CD4-positive, alpha-beta T cell treated with Interferon gamma for 1 hour (primary cell): Measurements from ENCODE around the gene VAT1L.

Experiments
- DNase-seq: peaks from one replicate; pipeline ENCODE4 v3.0.0-alpha.2; 2020

VAT1L gene

DNA sequence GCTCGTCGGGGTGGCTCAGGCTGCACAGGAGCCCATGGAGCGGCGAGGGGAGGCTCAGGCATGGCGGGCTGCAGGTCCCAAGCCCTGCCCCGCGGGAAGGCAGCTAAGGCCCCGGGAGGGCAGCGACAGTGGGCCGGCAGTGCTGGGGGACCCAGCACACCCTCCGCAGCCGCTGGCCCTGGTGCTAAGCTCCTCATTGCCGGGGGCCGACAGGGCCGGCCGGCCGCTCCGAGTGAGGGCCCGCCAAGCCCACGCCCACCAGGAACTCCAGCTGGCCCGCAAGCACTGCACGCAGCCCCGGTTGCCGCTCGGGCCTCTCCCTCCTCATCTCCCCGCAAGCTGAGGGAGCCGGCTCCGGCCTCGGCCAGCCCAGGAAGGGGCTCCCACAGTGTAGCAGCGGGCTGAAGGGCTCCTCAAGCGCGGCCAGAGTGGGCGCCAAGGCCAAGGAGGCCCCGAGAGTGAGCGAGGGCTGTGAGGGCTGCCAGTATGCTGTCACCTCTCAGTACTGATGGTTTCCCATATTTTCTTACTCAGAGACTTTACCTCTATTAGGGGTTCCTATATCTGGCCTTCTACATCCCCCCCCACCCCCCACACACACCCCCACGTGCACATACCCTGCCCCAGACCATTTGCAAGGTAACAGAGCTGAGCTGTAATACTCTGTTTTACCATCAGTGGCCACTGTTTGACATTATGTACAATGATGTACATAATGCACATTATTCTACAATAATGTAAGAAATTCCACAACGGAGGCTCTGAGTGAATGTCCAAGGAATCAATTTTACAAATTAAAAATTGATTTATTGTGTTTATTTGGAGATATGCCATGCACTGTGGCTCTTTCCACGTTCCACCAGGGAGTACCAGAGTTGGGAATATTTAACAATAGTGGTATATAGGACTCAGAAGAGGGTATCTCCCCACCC, 3.7 kb upstream of the VAT1L start:
- no peak for DNase-seq

DNA sequence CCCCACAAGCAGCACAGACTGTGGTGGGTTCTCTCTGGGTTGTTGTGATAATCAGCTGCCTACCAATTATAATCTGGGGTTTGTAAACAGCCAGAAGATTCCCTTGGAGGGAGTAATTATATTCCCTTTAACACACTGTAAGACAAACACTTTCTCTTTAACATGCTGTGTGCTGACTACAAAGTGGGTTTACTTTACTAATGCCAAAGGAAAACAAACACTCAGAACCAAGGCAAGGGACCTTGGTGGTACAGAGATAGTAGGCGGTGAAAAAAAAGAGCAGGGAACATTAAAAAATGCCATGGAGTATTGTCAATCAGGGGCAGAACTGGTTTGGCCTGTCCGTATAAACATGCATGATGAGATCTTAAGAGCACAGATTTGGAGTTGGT, 3.0 kb upstream of the VAT1L start:
- no peak for DNase-seq

DNA sequence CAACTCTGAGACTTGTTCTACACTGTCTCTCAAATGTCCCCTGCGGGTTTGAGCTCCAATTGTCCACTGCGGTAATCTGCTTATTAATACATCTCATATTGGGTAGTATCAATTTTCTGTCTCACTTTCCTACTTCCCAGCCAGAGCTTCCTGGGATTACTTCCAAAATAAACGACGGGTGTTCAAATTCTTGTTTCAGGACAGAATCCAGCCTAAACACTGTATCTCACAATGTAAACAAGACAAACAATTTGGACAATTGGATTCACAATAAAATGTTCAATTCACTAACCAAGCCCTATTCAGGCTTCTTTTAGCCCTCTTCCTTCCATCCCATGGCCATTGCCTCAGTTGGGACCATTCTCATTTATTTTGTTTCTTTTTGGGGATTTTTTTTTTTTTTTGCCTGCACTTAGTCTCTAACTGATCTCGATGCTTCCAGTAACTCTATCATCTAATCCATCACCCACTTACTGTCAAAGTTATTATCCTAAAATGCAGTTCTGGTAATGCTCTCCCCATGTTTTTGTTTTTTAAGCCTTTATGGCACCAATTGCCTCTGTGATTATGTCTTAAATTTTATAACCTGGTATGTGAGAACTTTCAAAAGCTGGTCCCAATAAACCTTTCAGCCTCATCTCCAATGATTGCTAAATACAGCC, 2.0 kb upstream of the VAT1L start:
- no peak for DNase-seq

DNA sequence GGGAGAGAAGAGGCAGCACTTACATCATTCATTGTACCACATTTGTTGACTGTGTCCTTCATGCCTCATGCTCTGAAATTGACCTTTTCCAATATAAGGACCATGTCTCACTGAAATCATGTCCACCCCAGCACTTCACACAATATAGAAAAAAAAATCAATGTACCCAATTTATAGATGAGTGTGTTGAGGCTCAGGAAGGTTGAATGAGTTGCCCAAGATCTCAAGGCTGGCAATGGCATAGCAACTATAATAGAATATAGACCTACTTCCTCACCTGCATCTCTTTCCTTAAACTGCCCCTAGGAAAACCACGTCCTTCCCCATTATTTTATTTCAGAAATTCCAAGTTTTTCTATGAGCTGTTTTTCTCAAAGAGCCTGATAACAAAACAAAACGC, 912 bp upstream of the VAT1L start:
- no peak for DNase-seq

DNA sequence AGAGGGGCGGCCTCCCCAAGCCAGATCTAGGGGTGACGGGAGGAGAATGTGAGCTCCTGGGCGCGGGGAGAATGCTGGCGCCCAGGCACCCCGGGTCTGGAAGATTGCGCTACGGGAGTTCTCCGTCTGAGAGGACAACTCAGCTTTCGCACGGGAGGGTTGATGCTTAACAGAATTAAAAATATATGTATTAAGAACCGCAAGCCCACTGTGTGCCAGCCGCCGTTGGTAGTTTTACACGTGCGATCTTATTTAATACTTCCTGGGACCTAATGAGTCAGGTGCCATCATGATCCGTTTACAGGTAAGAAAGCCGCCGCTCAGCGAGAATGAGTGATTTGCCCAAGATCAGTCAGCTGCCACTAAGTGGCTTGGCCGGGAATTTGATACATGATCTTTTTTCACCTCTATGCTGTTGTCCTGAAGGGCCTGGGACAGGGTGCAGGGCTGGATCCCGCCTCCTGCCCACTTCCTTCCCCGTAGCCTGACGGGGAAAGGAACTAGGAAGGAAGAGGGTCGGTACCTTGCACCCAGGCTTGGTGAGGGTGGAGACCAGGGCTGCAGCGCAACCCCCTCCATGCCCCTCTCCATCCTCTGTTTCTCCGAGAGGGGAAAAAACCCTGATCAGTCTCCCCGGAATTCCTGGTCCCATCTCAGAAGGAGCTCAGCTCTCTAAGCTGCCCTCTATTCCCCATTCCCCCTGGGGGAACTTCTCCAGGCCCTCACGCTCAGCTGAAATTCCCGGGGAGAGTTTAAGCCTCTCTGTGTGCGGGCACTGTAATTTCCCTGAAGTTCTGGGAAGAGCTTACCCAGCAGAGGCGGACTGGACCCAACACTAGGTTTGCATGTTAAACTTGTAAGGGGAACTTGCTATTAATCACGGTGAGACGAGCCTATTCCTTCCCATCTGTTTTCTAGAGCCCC, 983 bp downstream of the VAT1L start:
- no peak for DNase-seq

DNA sequence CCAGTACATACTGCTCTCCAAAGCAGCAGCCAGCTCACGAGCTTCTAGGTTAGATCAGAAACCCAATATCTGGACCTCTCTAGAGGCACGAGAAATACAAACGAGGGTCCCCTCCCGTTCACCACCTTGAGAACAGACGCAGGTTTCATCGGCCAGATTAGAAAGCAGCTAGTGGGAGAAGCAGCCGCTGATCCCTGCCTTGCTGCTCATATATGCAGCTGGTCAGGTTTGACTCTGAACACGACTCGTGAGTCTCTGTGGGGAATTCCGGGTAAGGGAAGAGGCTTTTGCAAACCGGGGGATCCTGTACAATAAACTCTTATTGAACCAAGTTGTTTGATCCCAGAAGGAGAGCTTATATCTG, 1.6 kb downstream of the VAT1L start:
- no peak for DNase-seq

DNA sequence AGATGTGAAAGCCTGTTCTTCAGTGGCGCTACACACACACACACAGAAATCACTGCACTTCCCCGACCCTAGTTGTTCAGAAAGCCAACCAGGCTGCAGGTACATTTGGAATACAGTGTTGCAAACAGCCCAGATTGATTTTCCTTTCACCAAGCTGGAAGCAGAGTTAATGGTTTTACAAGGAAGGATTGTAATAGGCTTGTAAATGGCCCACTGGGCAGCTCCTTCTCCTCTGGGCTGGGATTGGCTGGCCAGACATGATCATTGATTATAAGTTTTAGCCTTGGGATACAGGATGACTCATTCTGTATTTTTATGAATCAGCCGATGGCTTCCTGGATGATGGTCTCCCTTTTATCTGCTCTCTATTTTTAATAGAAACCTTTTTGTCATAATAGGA, 2.5 kb downstream of the VAT1L start:
- DNase-seq: no peak

DNA sequence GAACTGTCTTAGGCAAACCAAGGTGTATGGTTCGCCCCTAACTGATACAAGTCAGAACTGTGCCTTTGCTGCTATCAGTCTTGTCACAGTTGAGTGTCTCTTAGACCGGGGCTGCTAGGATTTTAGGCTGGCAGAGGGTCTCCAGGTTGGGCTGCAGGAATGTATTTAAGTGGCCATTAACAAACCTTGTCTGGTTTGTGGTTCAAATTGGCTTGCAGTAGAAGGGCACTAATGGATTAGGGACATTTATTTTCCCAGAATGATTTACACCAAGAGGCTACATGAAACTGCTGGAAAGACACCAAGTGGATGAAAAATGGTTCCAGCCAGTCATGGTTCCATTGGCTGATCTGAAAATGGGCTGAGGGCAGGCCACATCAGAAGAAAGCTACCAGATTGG, 5.1 kb downstream of the VAT1L start:
- DNase-seq: no peak

DNA sequence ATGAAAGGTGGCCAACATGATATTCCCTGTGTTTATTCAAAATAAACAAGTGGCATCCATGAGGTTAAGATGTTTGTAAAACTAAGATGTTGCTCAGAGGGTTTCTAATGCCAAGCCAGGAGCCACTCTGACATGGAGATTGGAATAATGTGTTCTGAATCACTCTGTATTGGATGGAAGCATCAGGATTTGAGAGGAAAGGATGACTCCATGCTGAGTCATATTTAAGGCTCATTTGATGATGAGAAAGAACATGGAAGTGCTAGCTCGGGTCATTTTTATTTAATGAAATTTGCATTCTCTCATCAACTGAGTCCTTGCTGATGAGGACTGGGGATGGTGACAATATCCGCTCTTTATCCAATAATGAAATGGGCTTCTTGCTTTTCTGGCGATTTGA, 6.2 kb downstream of the VAT1L start:
- DNase-seq: no peak

DNA sequence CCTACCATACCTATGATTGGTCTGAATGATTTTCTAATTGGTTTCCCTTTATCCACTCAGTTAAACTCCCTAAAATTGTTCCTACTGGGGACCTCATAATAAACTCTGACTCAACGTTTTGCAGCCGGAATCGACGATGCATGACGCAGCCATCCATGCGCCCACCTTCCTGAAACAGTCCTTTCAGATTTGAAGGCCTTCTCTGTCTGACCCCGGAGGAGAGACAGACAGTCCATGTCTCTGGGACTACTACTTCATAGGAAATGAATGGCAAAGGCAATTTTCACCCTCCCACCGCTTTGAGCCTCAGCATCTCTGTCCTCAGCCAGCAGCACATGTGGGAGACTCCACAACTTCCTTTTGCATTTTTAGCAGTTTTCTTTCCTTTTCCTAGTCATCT, 13.5 kb downstream of the VAT1L start:
- DNase-seq: no peak

DNA sequence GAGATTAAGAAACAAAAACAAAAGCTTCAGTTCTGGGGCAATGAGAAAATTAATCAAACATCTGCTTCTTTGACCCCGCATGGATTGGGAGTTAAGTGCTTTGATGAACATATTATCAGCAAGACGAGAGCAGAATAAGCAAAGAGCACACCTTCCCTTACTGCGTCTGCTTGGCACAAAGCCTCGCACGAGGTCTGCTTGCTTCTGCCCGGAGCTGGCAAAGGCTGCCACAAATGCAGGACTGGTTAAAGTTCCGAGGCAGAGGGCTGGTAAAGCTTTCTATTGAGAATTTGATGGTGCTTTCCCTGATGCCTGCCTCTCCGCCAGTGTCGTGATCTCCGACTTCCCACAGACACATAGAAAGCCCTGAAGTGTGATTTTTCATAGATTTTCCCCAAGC, 17.0 kb downstream of the VAT1L start:
- DNase-seq: no peak

DNA sequence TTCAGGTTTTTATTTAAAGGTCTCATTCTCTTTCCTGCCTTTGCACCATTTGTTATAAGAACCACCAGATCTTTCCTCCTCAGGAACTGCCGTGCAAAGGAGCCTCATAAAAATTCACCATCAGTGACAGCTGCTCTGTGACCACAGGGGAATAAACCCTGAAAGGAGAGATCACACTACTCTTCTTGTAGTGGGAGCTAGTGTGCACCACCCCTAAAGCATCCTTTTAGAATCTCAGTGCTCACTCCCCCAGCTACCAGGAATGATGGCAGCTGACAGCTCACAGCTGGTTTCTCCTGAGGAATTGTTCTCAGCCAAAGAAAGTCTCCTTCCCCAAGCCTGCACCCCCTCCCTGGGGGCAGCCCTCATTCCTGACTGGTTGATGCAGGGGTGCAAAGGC, 18.7 kb downstream of the VAT1L start:
- DNase-seq: no peak

DNA sequence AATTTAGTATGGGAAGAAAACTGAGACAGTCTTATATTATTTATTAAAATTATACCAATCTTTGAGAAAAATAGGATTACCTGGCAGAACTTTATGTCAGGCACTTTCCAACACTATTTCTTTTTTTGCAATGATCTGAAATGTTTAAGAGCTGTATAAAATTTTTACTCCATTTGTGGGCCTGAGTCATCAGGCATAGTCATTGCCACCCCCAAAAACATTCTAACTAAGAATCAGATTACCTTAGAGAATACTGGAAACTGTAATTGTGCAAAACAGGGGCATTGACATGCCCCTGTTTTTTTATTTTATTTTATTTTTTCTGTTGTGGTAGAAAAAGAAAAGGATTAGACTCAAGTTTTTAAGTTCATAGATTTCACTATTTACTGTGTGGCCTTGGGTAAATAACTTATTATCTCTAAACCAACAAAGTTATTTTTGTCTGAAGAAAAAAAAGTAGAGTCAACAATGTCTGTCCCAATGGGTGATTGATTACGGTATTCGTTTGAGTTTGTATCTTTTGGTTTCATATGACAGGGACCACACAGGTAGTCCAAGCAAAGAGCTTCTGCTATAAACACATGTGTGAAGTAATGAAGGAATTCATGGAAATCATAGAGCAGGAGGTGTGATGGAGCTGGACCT, 24.6 kb downstream of the VAT1L start:
- no peak for DNase-seq

DNA sequence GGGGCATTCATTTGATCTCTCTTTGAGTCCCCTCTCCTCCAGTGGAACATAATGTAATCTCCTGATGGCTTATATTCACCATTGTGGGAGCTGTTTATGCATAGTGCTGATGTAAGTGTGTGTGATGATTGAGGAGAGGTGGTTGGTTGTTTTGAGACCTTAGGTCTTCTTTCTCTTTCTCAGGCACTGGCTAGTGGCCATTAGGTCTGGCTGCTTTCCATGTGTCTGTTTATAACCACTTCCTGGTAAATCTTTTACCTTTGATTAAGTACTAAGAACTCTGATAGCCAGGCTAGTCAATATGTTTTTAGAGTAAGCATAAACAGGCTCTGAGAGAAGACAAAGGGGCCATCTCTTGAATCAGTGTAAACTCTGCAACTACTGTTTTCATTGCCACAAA, 27.9 kb downstream of the VAT1L start:
- DNase-seq: no peak

DNA sequence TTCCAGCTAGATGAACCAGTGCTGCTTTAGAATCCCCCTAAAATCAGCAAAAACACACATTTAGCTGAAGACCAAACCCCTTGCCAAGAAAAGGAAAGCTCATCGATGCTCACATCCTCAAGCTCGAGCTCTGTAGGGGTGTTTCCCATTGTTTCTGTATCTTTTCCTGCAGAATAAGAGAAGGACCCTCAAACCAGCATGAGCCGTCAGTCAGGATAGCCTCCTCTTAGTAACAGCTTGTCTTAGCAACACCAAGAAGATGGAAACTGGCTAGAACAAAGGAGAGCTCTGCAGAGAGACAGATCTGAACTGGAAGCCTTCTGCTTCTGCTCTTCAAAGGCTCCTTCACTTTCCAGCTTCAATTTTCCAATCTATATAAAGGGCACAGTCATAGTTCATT, 32.0 kb downstream of the VAT1L start:
- no peak for DNase-seq

DNA sequence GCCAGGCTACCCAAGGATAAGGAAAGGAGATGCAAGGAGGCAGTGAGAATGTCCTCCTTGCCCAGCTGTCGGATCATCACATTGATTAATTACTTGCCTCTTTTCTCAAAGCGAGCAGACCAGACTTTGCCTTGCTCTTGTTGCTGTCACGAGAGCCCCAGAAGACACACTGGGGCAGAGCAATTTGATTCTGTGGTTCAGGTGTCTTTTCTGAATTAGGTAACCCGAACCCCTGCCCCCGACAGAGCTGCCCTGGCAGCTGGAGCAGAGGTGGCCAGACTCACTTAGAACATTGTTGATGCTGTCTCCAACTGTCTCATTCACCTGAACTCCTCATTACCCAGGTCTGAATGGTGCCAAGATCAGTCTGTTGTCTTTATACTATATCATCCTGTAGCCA, 34.3 kb downstream of the VAT1L start:
- DNase-seq: no peak

DNA sequence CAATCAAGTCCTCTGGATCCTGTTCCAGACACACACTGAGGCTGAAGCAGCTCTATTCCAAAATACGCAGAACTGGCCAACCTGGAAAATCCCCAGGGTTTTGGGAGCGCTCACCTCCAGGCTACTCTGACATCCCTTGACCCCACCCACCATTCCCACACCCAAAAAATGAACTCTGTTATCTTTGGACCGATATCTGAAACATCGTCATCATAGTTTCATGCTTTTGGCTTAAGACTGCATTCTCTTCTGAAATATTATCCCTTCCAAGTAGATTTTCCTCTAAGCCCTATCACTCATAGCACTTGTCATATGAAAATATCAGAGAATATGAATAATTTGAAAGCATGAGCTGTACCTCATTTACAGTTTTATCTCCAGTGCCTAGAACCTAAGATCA, 34.7 kb downstream of the VAT1L start:
- no peak for DNase-seq

DNA sequence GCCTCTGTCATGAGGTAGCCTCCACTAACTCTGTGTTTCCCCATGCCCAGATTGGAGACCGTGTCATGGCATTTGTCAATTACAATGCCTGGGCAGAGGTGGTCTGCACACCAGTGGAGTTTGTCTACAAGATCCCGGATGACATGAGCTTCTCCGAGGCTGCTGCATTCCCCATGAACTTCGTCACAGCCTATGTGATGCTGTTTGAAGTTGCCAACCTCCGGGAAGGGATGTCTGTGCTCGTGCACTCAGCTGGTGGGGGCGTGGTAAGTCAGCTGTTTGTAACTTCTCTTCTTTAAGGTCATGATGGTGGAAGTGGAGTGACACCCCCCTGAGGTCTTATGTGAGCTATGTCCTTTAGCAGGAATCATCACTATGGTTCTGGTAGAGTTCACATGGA, 36.8 kb downstream of the VAT1L start:
- DNase-seq: no peak

DNA sequence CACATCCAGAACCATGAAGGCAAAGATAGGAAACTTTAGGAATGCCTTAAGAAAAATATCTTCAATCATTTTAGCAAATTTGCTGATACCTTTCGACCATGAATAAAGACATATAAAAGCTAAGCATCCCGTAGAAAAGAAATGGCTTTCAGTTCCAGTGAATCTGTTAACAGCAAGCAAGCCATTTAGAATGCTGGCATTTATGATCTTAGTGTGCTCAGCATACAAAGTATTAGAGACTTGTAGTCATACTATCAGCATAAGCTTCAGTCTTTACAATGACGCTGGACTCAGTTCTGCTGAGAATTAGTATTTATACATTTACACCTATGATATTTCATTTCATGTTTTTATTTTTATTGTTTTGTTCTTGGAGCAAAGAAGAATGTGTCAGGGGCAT, 38.7 kb downstream of the VAT1L start:
- no peak for DNase-seq

DNA sequence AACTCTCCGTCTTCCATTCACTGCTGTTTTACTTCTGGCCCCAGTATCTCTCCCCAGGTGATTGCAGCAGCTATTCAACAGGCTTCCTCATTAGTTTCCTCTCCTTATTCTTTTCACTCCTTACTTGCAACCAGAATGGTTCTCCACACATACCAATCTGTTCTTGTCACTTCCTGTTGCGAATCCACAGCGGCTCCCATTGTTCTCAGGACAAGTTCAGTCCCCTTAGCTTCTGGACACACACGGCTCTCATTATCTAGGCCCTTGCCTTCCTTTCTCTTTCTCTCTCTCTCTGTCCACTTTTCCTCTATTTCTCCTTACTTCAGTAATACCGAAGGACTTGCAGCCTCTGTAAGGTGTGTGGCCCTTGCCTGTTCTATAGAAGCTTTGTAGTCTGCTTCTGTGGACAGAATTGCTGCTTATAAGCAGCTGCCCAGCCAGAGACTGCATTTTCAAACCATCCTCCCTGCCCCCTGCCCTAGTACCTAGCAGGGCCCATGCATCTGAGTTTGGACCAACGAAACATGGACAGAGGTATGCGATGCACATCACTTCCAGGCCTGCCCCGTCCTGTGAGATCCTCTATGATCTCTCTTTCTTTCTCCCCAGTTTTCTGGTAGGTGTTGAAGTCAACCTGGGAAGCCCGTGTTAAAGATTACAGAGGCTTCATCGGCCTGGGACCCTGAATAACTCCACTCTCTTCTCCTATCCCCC, 45.7 kb downstream of the VAT1L start:
- no peak for DNase-seq

DNA sequence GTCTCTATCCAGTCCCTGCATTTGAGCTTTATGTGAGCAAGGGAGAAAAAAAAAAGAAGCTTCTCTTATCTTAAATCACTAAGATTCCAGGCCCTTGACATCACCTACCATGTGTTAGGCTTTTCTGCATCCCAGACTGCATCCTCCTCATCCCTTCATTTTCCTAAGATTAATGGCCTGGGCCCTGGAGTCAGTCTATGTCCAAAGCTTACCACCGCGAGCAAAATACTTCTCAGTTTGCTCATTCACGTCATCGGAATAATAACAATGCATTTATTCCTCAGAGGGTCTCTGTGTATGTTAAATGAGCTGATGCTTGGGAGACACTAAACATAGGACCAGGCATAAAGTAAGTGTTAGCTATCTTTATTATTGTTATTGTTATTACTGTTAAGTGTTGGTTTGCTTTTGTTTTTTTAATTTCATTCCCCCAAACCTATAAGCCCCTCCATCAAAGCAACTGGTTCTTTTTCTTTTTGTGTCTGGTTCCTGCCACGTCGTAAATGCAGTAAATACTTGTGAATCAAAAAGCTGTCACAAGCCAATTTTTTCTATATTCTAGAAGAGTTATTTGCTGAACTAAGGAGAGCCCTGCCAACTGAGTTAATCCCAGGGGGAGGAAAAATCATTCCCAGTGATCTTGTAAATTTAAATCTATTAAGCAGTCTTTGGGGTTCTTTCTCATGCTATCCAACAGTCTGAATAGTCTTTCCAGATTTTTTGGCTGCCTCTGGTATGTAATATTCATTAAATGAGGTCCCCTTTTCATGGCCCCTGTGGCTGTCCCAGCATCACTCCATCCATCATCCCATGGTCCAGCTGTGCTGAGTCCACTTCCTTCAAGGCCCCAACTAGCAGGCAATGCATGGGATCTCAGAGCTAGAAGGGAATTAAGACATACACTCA, 46.5 kb downstream of the VAT1L start:
- DNase-seq: no peak
